ENCODE results near the gene CLTCL1. TPM values are rescaled to one million over a fixed set of nuclear protein-coding genes. Genes with fewer than 3 reads are reported as not detected.

The CLTCL1 gene
- total and polyA plus RNA-seq, 4 donors, result 2.6 to 9.2 (median 4.3) TPM

- ATAC-seq (ENCODE audit: insufficient read depth, low FRiP score) (no peak), DNase-seq (no peak)
- 36 to 51% methylated on average over 14 of the region's 14 CpGs for WGBS, 2 donors
- Histone ChIP-seq H3K9me3 (ENCODE audit: control insufficient read depth in 4 of 4, insufficient read depth in 3 of 4, low read length in 3 of 4) (no peaks in the 10 kb centered on the region), H3K36me3 (ENCODE audit: control insufficient read depth in 4 of 4, insufficient read depth in 4 of 4, low read length in 4 of 4) (peaks cover 0 to 3% (median under 1%) of the 10 kb centered on the region in 4 donors), H3K27ac (ENCODE audit: low read depth in 1 of 2, low read length in 1 of 2) (peak overlapping the region in 1 of 2 donors; percentile 10), H3K4me1 (ENCODE audit: control insufficient read depth in 5 of 5, insufficient read depth in 5 of 5, low read length in 5 of 5) (peaks cover 4 to 48% (median 11%) of the 10 kb centered on the region in 5 donors), H3K9ac (ENCODE audit: insufficient read depth in 1 of 2, low read length in 2 of 2) (no peak overlapping the region), H3K4me3 (no peak overlapping the region), H3K27me3 (ENCODE audit: control insufficient read depth in 3 of 3, insufficient read depth in 3 of 3, low read length in 2 of 3) (peaks cover 0 to 10% (median 2%) of the 10 kb centered on the region in 3 donors)
- TF ChIP-seq CTCF (IDR thresholded peaks at IDR 0.05; ENCODE audit: control extremely low read depth, extremely low read depth), result no peak
Measured at GRCh38 chr22:19174106-19175025, 117.2 kb downstream of the CLTCL1 start.

GRCh38 chr22:19173047-19174035 lies 118.2 kb downstream of the CLTCL1 start:
- DNase-seq (no peak), ATAC-seq (ENCODE audit: insufficient read depth, low FRiP score) (no peak)
- peaks cover 0 to 3% (median under 1%) of the 10 kb centered on the region in 4 donors for H3K36me3 ChIP-seq (ENCODE audit: control insufficient read depth in 4 of 4, insufficient read depth in 4 of 4, low read length in 4 of 4)
- TF ChIP-seq CTCF (IDR thresholded peaks at IDR 0.05; ENCODE audit: control extremely low read depth, extremely low read depth), result no peak
- peaks cover 0 to 20% (median 10%) of the 10 kb centered on the region in 3 donors for H3K27me3 ChIP-seq (ENCODE audit: control insufficient read depth in 3 of 3, insufficient read depth in 3 of 3, low read length in 2 of 3)
- H3K27ac ChIP-seq (ENCODE audit: low read depth in 1 of 2, low read length in 1 of 2), result no peak overlapping the region
- H3K9me3 ChIP-seq (ENCODE audit: control insufficient read depth in 4 of 4, insufficient read depth in 3 of 4, low read length in 3 of 4), result no peaks in the 10 kb centered on the region
- H3K4me1 ChIP-seq (ENCODE audit: control insufficient read depth in 5 of 5, insufficient read depth in 5 of 5, low read length in 5 of 5), result peaks cover 4 to 43% (median 11%) of the 10 kb centered on the region in 5 donors
- 76 to 80% methylated on average over 19 of the region's 19 CpGs for WGBS, 2 donors
- no peak overlapping the region for H3K9ac ChIP-seq (ENCODE audit: insufficient read depth in 1 of 2, low read length in 2 of 2)
- no peak overlapping the region for H3K4me3 ChIP-seq

GRCh38 chr22:19172213-19173046 lies 119.1 kb downstream of the CLTCL1 start:
- Histone ChIP-seq H3K4me3 (peak overlapping the region; percentile 86), H3K4me1 (ENCODE audit: control insufficient read depth in 5 of 5, insufficient read depth in 5 of 5, low read length in 5 of 5) (peaks cover 4 to 40% (median 11%) of the 10 kb centered on the region in 5 donors), H3K27ac (ENCODE audit: low read depth in 1 of 2, low read length in 1 of 2) (peak overlapping the region; percentile 86 to 88), H3K9me3 (ENCODE audit: control insufficient read depth in 4 of 4, insufficient read depth in 3 of 4, low read length in 3 of 4) (no peaks in the 10 kb centered on the region), H3K36me3 (ENCODE audit: control insufficient read depth in 4 of 4, insufficient read depth in 4 of 4, low read length in 4 of 4) (peaks cover 0 to 3% (median under 1%) of the 10 kb centered on the region in 4 donors), H3K9ac (ENCODE audit: insufficient read depth in 1 of 2, low read length in 2 of 2) (peak overlapping the region; percentile 65 to 77), H3K27me3 (ENCODE audit: control insufficient read depth in 3 of 3, insufficient read depth in 3 of 3, low read length in 2 of 3) (peaks cover 0 to 27% (median 16%) of the 10 kb centered on the region in 3 donors)
- DNase-seq (no peak), ATAC-seq (ENCODE audit: insufficient read depth, low FRiP score) (no peak)
- no peak for TF ChIP-seq CTCF (IDR thresholded peaks at IDR 0.05; ENCODE audit: control extremely low read depth, extremely low read depth)
- WGBS, 2 donors, result 35 to 48% methylated on average over 13 of the region's 13 CpGs
